Measurements from ENCODE around the gene PTPRN2. TPM values are rescaled to one million over a fixed set of nuclear protein-coding genes. Genes with fewer than 3 reads are reported as not detected.

The PTPRN2 gene
- total RNA-seq, 1 donor from 2014 or later, result 2.4 TPM

DNA sequence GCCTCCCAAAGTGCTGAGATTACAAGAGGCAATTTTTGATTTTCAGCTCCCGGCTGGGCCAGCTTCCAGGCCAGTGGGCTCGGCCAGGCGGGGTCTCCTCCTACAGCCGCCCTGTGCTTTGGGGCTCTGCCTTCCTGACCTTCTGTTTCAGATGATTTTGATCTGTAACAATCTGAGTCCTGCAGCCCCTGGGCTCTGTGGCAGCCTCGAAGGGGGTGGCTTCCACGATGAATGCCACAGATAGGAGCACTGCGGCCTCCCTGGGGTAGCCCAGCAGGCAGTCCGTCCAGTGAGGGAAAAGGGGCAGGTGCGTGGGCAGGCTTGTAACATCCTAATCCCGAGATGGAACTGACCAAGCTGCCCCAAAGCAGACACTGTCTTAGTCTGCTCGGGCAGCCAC lies 1073.3 kb downstream of the PTPRN2 start:
- Histone ChIP-seq H3K4me3 (ENCODE audit: low read depth, low read length) (no peak overlapping the region), H3K27me3 (ENCODE audit: control insufficient read depth, insufficient read depth, low read length) (no peaks in the 10 kb centered on the region), H3K36me3 (ENCODE audit: control insufficient read depth, insufficient read depth, low read length) (no peaks in the 10 kb centered on the region)
- no peak for DNase-seq (ENCODE audit: low read depth)
- TF ChIP-seq, protein P1, sequence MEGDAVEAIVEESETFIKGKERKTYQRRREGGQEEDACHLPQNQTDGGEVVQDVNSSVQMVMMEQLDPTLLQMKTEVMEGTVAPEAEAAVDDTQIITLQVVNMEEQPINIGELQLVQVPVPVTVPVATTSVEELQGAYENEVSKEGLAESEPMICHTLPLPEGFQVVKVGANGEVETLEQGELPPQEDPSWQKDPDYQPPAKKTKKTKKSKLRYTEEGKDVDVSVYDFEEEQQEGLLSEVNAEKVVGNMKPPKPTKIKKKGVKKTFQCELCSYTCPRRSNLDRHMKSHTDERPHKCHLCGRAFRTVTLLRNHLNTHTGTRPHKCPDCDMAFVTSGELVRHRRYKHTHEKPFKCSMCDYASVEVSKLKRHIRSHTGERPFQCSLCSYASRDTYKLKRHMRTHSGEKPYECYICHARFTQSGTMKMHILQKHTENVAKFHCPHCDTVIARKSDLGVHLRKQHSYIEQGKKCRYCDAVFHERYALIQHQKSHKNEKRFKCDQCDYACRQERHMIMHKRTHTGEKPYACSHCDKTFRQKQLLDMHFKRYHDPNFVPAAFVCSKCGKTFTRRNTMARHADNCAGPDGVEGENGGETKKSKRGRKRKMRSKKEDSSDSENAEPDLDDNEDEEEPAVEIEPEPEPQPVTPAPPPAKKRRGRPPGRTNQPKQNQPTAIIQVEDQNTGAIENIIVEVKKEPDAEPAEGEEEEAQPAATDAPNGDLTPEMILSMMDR (IDR thresholded peaks at IDR 0.05; ENCODE audit: insufficient read depth, low read length, poor library complexity, severe bottlenecking), result no peak

DNA sequence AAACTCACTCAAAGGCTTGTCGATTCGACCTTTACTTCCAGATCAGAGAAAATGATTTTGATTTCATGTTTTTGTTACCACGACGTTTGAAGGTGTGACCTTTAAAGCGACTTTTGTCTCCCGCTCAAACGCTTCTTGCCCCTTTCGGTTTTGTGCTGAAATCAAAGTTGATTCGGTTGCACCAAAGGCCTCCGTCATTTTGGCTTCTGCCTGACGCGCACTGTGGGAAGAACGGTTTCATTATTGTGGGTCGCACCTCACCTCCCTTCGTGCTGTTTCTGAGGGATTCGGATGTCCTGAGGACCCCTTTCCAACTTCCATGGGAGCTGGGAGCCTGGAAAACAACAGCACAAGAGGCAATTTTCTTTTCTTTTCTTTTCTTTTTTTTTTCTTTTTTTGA lies 1073.9 kb downstream of the PTPRN2 start:
- Histone ChIP-seq H3K27me3 (ENCODE audit: control insufficient read depth, insufficient read depth, low read length) (no peaks in the 10 kb centered on the region), H3K4me3 (ENCODE audit: low read depth, low read length) (no peak overlapping the region), H3K36me3 (ENCODE audit: control insufficient read depth, insufficient read depth, low read length) (no peaks in the 10 kb centered on the region)
- TF ChIP-seq, protein P1 (IDR thresholded peaks at IDR 0.05; ENCODE audit: insufficient read depth, low read length, poor library complexity, severe bottlenecking), result no peak
- DNase-seq (ENCODE audit: low read depth), result no peak

- no peaks in the 10 kb centered on the region for H3K27me3 ChIP-seq (ENCODE audit: control insufficient read depth, insufficient read depth, low read length)
- H3K4me3 ChIP-seq (ENCODE audit: low read depth, low read length), result no peak overlapping the region
- DNase-seq (ENCODE audit: low read depth), result no peak
- TF ChIP-seq, protein P1 (IDR thresholded peaks at IDR 0.05; ENCODE audit: insufficient read depth, low read length, poor library complexity, severe bottlenecking), result no peak
- H3K36me3 ChIP-seq (ENCODE audit: control insufficient read depth, insufficient read depth, low read length), result no peaks in the 10 kb centered on the region
These were observed 1074.4 kb downstream of the PTPRN2 start for GRCh38 chr7:157513162-157513621.

DNA sequence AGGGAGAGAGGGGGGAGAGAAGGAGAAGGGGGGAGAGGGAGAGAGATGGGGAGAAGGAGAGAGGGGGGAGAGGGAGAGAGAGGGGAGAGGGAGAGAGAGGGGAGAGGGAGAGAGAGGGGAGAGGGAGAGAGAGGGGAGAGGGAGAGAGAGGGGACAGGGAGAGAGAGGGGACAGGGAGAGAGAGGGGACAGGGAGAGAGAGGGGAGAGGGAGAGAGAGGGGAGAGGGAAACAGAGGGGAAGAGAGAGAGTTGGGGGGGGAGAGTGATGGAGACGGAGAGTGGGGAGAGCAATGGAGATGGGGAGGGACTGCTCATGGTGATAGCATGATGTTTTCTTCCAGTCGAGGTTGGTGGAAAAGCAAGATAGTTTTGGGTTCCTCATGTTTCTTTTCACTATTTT lies 1078.4 kb downstream of the PTPRN2 start:
- Histone ChIP-seq H3K4me3 (ENCODE audit: low read depth, low read length) (no peak overlapping the region), H3K27me3 (ENCODE audit: control insufficient read depth, insufficient read depth, low read length) (no peaks in the 10 kb centered on the region), H3K36me3 (ENCODE audit: control insufficient read depth, insufficient read depth, low read length) (no peaks in the 10 kb centered on the region)
- TF ChIP-seq, protein P1 (IDR thresholded peaks at IDR 0.05; ENCODE audit: insufficient read depth, low read length, poor library complexity, severe bottlenecking), result no peak
- no peak for DNase-seq (ENCODE audit: low read depth)

- no peaks in the 10 kb centered on the region for H3K36me3 ChIP-seq (ENCODE audit: control insufficient read depth, insufficient read depth, low read length)
- no peak for DNase-seq (ENCODE audit: low read depth)
- no peak overlapping the region for H3K4me3 ChIP-seq (ENCODE audit: low read depth, low read length)
- H3K27me3 ChIP-seq (ENCODE audit: control insufficient read depth, insufficient read depth, low read length), result no peaks in the 10 kb centered on the region
- TF ChIP-seq, protein P1 (IDR thresholded peaks at IDR 0.05; ENCODE audit: insufficient read depth, low read length, poor library complexity, severe bottlenecking), result no peak
These were observed 1079.1 kb downstream of the PTPRN2 start for GRCh38 chr7:157508477-157508881.

- Histone ChIP-seq H3K4me3 (ENCODE audit: low read depth, low read length) (no peak overlapping the region), H3K27me3 (ENCODE audit: control insufficient read depth, insufficient read depth, low read length) (no peaks in the 10 kb centered on the region), H3K36me3 (ENCODE audit: control insufficient read depth, insufficient read depth, low read length) (no peaks in the 10 kb centered on the region)
- TF ChIP-seq, protein P1 (IDR thresholded peaks at IDR 0.05; ENCODE audit: insufficient read depth, low read length, poor library complexity, severe bottlenecking), result no peak
- no peak for DNase-seq (ENCODE audit: low read depth)
These were observed 1079.6 kb downstream of the PTPRN2 start for GRCh38 chr7:157507987-157508386.

Data from kidney epithelial cell (primary cell).